Endothelial cell (in vitro differentiated cells): Measurements from ENCODE around the gene PYGO2. TPM values are rescaled to one million over a fixed set of nuclear protein-coding genes. Genes with fewer than 3 reads are reported as not detected.
A peak's percentile ranks its signal among the peaks of the same experiment; 100 is the strongest.
"Not testable (repeated sequence)": the region's sequence is repeated elsewhere in the genome, so short reads cannot be mapped to it uniquely, and the experiment has no call there.

Source experiments
- DNase-seq: peaks from one replicate; pipeline ENCODE4 v3.0.0; 2021; ENCODE audit warnings: low spot score
- H3K27ac Mint-ChIP-seq: one replicate; pipeline ENCODE4 v1.8.0; 2021; ENCODE audit warnings: mixed read lengths, inconsistent platforms; ENCODE audit not compliant: unreplicated experiment
- H3K27me3 Mint-ChIP-seq: one replicate; pipeline ENCODE4 v1.8.0; 2021; ENCODE audit warnings: mild to moderate bottlenecking, moderate library complexity, mixed read lengths, inconsistent platforms; ENCODE audit not compliant: unreplicated experiment
- H3K36me3 Mint-ChIP-seq: one replicate; pipeline ENCODE4 v1.8.0; 2021; ENCODE audit warnings: mild to moderate bottlenecking, low read depth, mixed read lengths, inconsistent platforms; ENCODE audit not compliant: unreplicated experiment
- H3K4me1 Mint-ChIP-seq: one replicate; pipeline ENCODE4 v1.8.0; 2021; ENCODE audit warnings: mild to moderate bottlenecking, mixed read lengths, inconsistent platforms; ENCODE audit not compliant: unreplicated experiment
- H3K4me3 Mint-ChIP-seq: one replicate; pipeline ENCODE4 v1.8.0; 2021; ENCODE audit warnings: mild to moderate bottlenecking, mixed read lengths, inconsistent platforms; ENCODE audit not compliant: unreplicated experiment
- H3K9me3 Mint-ChIP-seq: one replicate; pipeline ENCODE4 v1.8.0; 2021; ENCODE audit warnings: mixed read lengths, inconsistent platforms; ENCODE audit not compliant: unreplicated experiment
- total RNA-seq: library from RNA; stranded (reverse); fragmentation: NEBNext Ultra II Directional; extraction: Animal tissue kit (Norgen Biotek cat#: 25700); gene quantifications from one replicate; pipeline ENCODE4 v1.2.1, GENCODE V29; 2021; ENCODE audit not compliant: unreplicated experiment
- TF ChIP-seq, protein P1 (sequence below): fragments of 200-600 bp; sonication (generic); IDR thresholded peaks from one replicate; pipeline ENCODE4 v1.5.0; 2021; ENCODE audit warnings: antibody characterized with exemption; ENCODE audit not compliant: unreplicated experiment

Gene PYGO2
- total RNA-seq, 1 donor from 2014 or later: 49.8 TPM

- TF ChIP-seq, protein P1, sequence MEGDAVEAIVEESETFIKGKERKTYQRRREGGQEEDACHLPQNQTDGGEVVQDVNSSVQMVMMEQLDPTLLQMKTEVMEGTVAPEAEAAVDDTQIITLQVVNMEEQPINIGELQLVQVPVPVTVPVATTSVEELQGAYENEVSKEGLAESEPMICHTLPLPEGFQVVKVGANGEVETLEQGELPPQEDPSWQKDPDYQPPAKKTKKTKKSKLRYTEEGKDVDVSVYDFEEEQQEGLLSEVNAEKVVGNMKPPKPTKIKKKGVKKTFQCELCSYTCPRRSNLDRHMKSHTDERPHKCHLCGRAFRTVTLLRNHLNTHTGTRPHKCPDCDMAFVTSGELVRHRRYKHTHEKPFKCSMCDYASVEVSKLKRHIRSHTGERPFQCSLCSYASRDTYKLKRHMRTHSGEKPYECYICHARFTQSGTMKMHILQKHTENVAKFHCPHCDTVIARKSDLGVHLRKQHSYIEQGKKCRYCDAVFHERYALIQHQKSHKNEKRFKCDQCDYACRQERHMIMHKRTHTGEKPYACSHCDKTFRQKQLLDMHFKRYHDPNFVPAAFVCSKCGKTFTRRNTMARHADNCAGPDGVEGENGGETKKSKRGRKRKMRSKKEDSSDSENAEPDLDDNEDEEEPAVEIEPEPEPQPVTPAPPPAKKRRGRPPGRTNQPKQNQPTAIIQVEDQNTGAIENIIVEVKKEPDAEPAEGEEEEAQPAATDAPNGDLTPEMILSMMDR: no peak
- Mint-ChIP-seq H3K36me3 (peaks cover 12% of the 10 kb centered on the region), H3K27me3 (no peaks in the 10 kb centered on the region), H3K4me3 (no peak overlapping the region), H3K4me1 (peaks cover 4% of the 10 kb centered on the region), H3K9me3 (no peaks in the 10 kb centered on the region), H3K27ac (no peak overlapping the region)
- no peak for DNase-seq
Observed at GRCh38 chr1:154988058-154988954, 26.7 kb upstream of the PYGO2 start.

- H3K36me3 Mint-ChIP-seq: peaks cover 12% of the 10 kb centered on the region
- no peak for DNase-seq
- no peaks in the 10 kb centered on the region for H3K9me3 Mint-ChIP-seq
- H3K4me3 Mint-ChIP-seq: no peak overlapping the region
- no peaks in the 10 kb centered on the region for H3K27me3 Mint-ChIP-seq
- TF ChIP-seq, protein P1: no peak
- H3K4me1 Mint-ChIP-seq: peaks cover 4% of the 10 kb centered on the region
- no peak overlapping the region for H3K27ac Mint-ChIP-seq
Observed at GRCh38 chr1:154987326-154987725, 25.7 kb upstream of the PYGO2 start.

DNA sequence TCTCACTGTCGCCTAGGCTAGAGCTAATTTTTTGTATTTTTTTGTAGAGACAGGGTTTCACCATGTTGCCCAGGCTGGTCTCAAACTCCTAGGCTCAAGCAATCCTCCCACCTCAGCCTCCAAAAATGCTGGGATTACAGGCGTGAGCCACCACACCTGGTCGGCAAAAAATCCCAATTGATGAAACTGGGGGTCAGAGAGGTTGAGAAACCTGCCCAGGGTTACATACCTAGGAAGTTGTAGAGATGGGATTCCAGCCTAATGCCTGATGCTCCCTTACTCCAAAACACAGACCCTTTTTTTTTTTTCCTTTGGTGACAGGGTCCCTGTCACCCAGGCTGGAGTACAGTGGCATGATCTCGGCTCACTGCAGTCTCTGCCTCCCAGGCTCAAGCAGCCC lies 25.2 kb upstream of the PYGO2 start:
- H3K27ac Mint-ChIP-seq, H3K4me1 Mint-ChIP-seq, H3K9me3 Mint-ChIP-seq, H3K4me3 Mint-ChIP-seq, H3K27me3 Mint-ChIP-seq, DNase-seq: not testable (repeated sequence)
- peaks cover 12% of the 10 kb centered on the region for H3K36me3 Mint-ChIP-seq

GRCh38 chr1:154983776-154984466 lies 22.3 kb upstream of the PYGO2 start:
- Mint-ChIP-seq H3K4me1 (peaks cover under 1% of the 10 kb centered on the region), H3K27me3 (no peaks in the 10 kb centered on the region), H3K27ac (no peak overlapping the region), H3K36me3 (peaks cover 9% of the 10 kb centered on the region), H3K9me3 (no peaks in the 10 kb centered on the region), H3K4me3 (no peak overlapping the region)
- DNase-seq: no peak
- TF ChIP-seq, protein P1: no peak

- Mint-ChIP-seq H3K4me1 (no peaks in the 10 kb centered on the region), H3K36me3 (peaks cover 4% of the 10 kb centered on the region)
Observed at GRCh38 chr1:154982897-154983648, 21.5 kb upstream of the PYGO2 start, which contains the start of gene FLAD1. Gene FLAD1, plus strand, starts transcription at chr1:154983344. Its CDS starts 351 bp downstream, at chr1:154983695.

More at GRCh38 chr1:154982897-154983648, 21.5 kb upstream of the PYGO2 start, which contains the start of gene FLAD1:
- DNase-seq: peak; percentile 92
- TF ChIP-seq, protein P1: no peak
- no peak within 1 kb of the TSS for H3K27ac Mint-ChIP-seq
- H3K9me3 Mint-ChIP-seq: no peaks in the 10 kb centered on the region
- no peak within 1 kb of the TSS for H3K4me3 Mint-ChIP-seq
- no peaks in the 10 kb centered on the region for H3K27me3 Mint-ChIP-seq
